Tibial nerve (tissue), 4 donors: ENCODE measurements around the gene IGSF5. TPM values are rescaled to one million over a fixed set of nuclear protein-coding genes. Genes with fewer than 3 reads are reported as not detected.

Source experiments
- DNase-seq, 2 donors: peaks; one replicate each; pipeline ENCODE4 v3.0.0-alpha.2; 2019; ENCODE audit warnings: low spot score in 2 of 2
- H3K27ac ChIP-seq, 4 donors: fragments of 200-600 bp; sonication (generic) in 3 of 4; one replicate each; pipeline ENCODE4 v1.5.1; 2017 to 2019; ENCODE audit warnings: mild to moderate bottlenecking in 1 of 4
- H3K27me3 ChIP-seq, 2 donors: fragments of 200-600 bp; sonication (generic) in 1 of 2; one replicate each; pipeline versions ENCODE4 v1.5.1 to v1.6.0; 2017 to 2019
- H3K36me3 ChIP-seq, 3 donors: fragments of 200-600 bp; sonication (generic); one replicate each; pipeline ENCODE4 v1.5.1; 2018 to 2019
- H3K4me1 ChIP-seq, 4 donors: fragments of 200-600 bp; sonication (generic) in 3 of 4; one replicate each; pipeline ENCODE4 v1.5.1; 2017 to 2019
- H3K4me3 ChIP-seq, 4 donors: fragments of 200-600 bp; sonication (generic) in 3 of 4; one replicate each; pipeline ENCODE4 v1.5.1; 2017 to 2019; ENCODE audit warnings: mild to moderate bottlenecking in 1 of 4, moderate library complexity in 1 of 4
- H3K9me3 ChIP-seq, 4 donors: fragments of 200-600 bp; sonication (generic) in 3 of 4; one replicate each; pipeline ENCODE4 v1.5.1; 2017 to 2019
- CTCF ChIP-seq, 5 experiments: fragments of 200-600 bp in 3 of 5; fragments of 450-650 bp in 2 of 5; sonication (generic) in 3 of 5; IDR thresholded peaks; one replicate each; pipeline ENCODE4 v1.5.1; 2016 to 2019; ENCODE audit warnings: antibody characterized with exemption in 5 of 5, mild to moderate bottlenecking in 3 of 5, moderate library complexity in 2 of 5
- EP300 ChIP-seq, 2 donors: sonication (generic); formaldehyde crosslinking; IDR thresholded peaks; one replicate each; pipeline ENCODE4 v1.6.1; 2017; ENCODE audit warnings: antibody characterized with exemption in 2 of 2, mild to moderate bottlenecking in 1 of 2
- POLR2A ChIP-seq, 2 donors: fragments of 450-650 bp; IDR thresholded peaks; one replicate each; pipeline ENCODE4 v1.6.1; 2017; ENCODE audit warnings: antibody characterized with exemption in 2 of 2, mild to moderate bottlenecking in 2 of 2, moderate library complexity in 2 of 2
- WGBS, 2 donors: methylation state at CpG; one replicate each; pipeline ENCODE4 v1.1.5; 2018; 5-methylcytosine and 5-hydroxymethylcytosine counted together
- total RNA-seq, 4 donors: library from RNA; depleted of rRNA; stranded (reverse); fragments of >200 nt; gene quantifications; one replicate each; pipeline ENCODE4 v1.1.0, GENCODE V29; 2016

The IGSF5 gene
- total RNA-seq, 4 donors from 2014 or later: not detected

DNA sequence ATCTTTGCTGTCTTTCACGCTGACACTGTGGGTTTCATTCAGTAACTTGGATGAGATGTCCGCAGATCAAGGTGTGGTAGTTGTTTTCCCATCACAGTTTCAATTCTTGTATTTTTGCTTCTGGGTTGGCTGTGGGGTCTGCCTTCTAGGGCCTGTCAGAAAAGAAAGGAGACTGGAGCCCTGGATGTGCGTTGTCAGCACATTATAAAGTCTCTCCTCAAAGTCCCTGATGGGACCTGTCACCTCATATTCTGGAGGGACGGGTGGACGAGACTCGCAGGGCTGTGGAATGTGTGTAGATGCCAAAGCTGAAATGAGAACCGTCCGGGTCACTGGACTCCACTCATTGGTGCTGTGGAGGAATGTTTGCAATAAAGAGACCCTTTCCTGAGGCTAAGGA is 11.3 kb downstream of the IGSF5 start:
- Histone ChIP-seq H3K4me1 (no peaks in the 10 kb centered on the region), H3K36me3 (no peaks in the 10 kb centered on the region), H3K4me3 (no peak overlapping the region), H3K9me3 (peaks cover 0 to 19% (median 0%) of the 10 kb centered on the region in 4 donors), H3K27ac (no peak overlapping the region), H3K27me3 (no peaks in the 10 kb centered on the region)
- no peak for DNase-seq
- TF ChIP-seq CTCF (IDR thresholded peaks at IDR 0.05) (no peak), POLR2A (IDR thresholded peaks at IDR 0.05) (no peak)
- WGBS, 2 donors: 56 to 68% methylated on average over 8 of the region's 8 CpGs

- Histone ChIP-seq H3K36me3 (no peaks in the 10 kb centered on the region), H3K9me3 (peaks cover 0 to 3% (median 0%) of the 10 kb centered on the region in 4 donors), H3K27ac (no peak overlapping the region), H3K4me1 (peaks cover 0 to 11% (median 0%) of the 10 kb centered on the region in 4 donors), H3K27me3 (no peaks in the 10 kb centered on the region), H3K4me3 (no peak overlapping the region)
- 26% methylated on average over 12 of the region's 12 CpGs for WGBS, 2 donors
- no peak for DNase-seq
- TF ChIP-seq EP300 (IDR thresholded peaks at IDR 0.05) (no peak), POLR2A (IDR thresholded peaks at IDR 0.05) (no peak), CTCF (IDR thresholded peaks at IDR 0.05) (no peak)
These were observed 18.4 kb downstream of the IGSF5 start for GRCh38 chr21:39763272-39763970.

GRCh38 chr21:39774227-39774626 is 29.2 kb downstream of the IGSF5 start:
- 57 to 64% methylated on average over 6 of the region's 6 CpGs for WGBS, 2 donors
- Histone ChIP-seq H3K4me1 (no peaks in the 10 kb centered on the region), H3K27me3 (no peaks in the 10 kb centered on the region), H3K4me3 (no peak overlapping the region), H3K27ac (no peak overlapping the region), H3K36me3 (no peaks in the 10 kb centered on the region), H3K9me3 (no peaks in the 10 kb centered on the region)
- no peak for DNase-seq
- no peak for TF ChIP-seq EP300 (IDR thresholded peaks at IDR 0.05)
- TF ChIP-seq CTCF (IDR thresholded peaks at IDR 0.05): no peak
- TF ChIP-seq POLR2A (IDR thresholded peaks at IDR 0.05): no peak

DNA sequence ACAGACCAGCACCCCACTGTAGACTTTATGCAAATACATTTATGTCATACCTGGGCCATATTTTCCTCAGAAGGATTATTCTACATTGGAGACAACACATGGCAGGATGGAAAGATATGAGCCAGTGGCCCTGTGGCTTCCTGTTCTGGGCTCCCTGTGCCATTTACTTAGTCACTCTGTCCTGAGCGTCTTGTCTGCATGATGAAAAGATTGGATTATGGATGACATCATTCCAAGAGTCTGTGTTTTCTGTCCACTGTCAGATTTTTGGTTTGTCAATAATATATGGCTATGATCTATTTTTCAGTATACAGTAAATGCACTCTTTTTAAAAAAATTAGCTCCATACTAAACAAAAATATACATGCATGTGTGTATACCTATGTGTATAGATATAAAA is 30.8 kb downstream of the IGSF5 start:
- no peak for TF ChIP-seq CTCF (IDR thresholded peaks at IDR 0.05)
- TF ChIP-seq POLR2A (IDR thresholded peaks at IDR 0.05): no peak
- TF ChIP-seq EP300 (IDR thresholded peaks at IDR 0.05): no peak
- H3K9me3 ChIP-seq: no peaks in the 10 kb centered on the region
- no peaks in the 10 kb centered on the region for H3K36me3 ChIP-seq
- no peaks in the 10 kb centered on the region for H3K4me1 ChIP-seq
- H3K27ac ChIP-seq: no peak overlapping the region
- no peak for DNase-seq
- no peak overlapping the region for H3K4me3 ChIP-seq
- H3K27me3 ChIP-seq: no peaks in the 10 kb centered on the region
- 82 to 87% methylated on average over 1 of the region's 1 CpG for WGBS, 2 donors

GRCh38 chr21:39776589-39776988 is 31.6 kb downstream of the IGSF5 start:
- Histone ChIP-seq H3K4me1 (no peaks in the 10 kb centered on the region), H3K27me3 (no peaks in the 10 kb centered on the region), H3K36me3 (no peaks in the 10 kb centered on the region), H3K27ac (no peak overlapping the region), H3K4me3 (no peak overlapping the region), H3K9me3 (no peaks in the 10 kb centered on the region)
- 33 to 38% methylated on average over 3 of the region's 3 CpGs for WGBS, 2 donors
- DNase-seq: no peak
- TF ChIP-seq CTCF (IDR thresholded peaks at IDR 0.05) (no peak), POLR2A (IDR thresholded peaks at IDR 0.05) (no peak)
